Measurements from ENCODE around the gene MRPL33.
"Not testable (repeated sequence)": the region's sequence is repeated elsewhere in the genome, so short reads cannot be mapped to it uniquely, and the experiment has no call there.

Gene MRPL33

DNA sequence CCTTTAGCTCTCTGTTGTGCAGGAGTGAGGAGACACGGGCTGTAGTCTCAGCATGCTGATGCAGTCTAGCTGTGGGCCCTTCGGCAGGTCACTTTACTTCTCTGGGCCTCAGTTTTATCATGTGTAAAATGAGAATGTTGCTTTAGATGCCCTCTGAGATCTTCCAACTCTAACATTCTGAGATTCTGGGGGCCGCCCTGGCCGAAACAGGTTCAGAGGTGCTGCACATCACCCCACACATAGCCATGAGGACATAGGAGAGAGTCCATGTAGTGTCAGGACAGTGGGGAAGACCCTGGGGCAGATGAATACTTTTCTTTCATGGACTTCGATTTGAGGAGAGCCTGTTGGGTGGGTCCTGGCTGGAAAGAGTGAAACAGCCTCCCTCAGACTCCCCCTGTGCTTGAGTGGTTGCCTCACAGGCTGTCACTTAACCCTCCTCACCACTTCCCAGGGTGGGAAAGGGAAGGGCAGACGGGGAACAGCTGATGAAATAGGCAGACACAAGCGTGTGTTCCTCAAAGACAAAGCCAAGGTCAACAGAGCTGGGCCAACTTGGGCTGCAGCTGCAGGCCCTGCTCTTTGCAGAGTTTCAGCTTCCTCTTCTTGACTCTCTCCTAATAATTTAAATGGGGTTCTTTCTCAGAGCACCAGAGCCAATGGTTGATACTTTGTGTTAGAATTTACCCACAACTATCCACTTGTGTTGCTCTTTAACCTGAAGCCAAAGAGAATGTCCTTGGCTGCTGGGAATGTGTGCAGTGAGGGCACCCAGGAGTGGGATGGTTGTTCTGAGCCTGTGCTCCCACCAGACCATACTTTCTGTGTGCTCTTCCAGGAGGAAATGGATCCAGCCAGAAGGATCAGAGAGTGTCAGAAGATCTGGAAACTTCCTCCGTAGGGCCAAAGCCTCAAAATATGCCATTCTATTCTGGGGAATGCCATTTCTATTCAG lies 14.7 kb upstream of the MRPL33 start:
- H3K27ac ChIP-seq (ENCODE audit: low read length): no peak overlapping the region
- no peaks in the 10 kb centered on the region for H3K27me3 ChIP-seq (replicated peaks; ENCODE audit: insufficient read depth, low read length)
- H3K4me2 ChIP-seq (ENCODE audit: low read depth, low read length): no peak overlapping the region
- no peak overlapping the region for H3K9ac ChIP-seq (ENCODE audit: low read length)
- H3K9me3 ChIP-seq (replicated peaks; ENCODE audit: insufficient read depth, low read length): no peaks in the 10 kb centered on the region
- H3K4me1 ChIP-seq (ENCODE audit: low read length): no peaks in the 10 kb centered on the region
- H4K20me1 ChIP-seq (ENCODE audit: insufficient read depth, low read length): no peaks in the 10 kb centered on the region
- H3F3A ChIP-seq (ENCODE audit: insufficient read depth, low read length): no peaks in the 10 kb centered on the region
- no peak for TF ChIP-seq EZH2phosphoT487 (IDR thresholded peaks at IDR 0.05; ENCODE audit: low read length)
- no peak for TF ChIP-seq CTCF (IDR thresholded peaks at IDR 0.05; ENCODE audit: low read length)
- no peaks in the 10 kb centered on the region for H3K79me2 ChIP-seq (ENCODE audit: low read length)
- H3K36me3 ChIP-seq (replicated peaks; ENCODE audit: insufficient read depth, low read length): no peaks in the 10 kb centered on the region
- H3K4me3 ChIP-seq (ENCODE audit: low read length): no peak overlapping the region
- H2AFZ ChIP-seq (ENCODE audit: low read length): no peak overlapping the region
- H3K9me2 ChIP-seq (replicated peaks; ENCODE audit: insufficient read depth, low read length): no peaks in the 10 kb centered on the region
- DNase-seq: no peak

DNA sequence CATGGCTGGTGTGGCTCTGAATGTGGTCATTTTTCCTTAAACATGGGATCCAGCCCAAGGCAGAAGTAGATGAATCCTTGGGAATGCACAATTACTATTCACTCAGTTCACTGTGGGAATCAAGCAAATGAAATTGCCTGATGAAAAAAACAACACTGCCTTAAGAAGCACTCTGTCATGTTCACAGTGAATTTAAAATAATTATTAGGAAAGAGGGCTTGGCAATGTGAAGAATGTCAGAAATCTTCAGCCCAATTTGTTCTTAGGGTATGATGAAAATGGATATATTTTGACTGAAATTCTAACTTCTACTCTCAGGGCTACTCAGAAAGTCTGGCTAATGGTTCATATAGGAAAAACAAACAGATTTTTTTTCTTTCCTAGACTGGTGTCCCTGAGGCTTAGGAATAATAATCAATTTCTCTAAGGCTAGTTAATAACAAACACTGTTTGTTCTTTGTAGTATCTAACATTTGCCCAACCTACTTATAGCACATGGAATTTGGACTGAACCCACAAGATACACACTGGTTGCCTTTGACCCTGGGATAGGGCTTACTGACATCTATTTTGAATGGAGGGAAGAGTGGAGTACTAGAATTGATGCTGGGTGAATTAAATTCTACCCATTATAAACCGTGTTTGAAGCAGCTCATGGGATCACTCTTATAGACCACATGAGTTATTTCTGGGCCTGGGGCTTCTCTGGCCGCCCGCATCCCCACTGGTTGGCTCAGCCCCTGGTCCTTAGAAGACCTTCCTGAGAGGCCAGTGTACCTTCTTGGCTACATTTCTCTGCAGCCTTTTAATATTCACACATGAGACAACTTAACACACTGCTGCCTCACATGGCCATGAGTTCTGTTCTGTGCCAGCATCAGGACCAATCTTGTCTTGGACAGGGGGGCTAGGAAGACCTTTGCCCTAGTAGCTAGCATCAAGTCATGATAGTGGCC lies 8.3 kb upstream of the MRPL33 start:
- H3K4me1 ChIP-seq (ENCODE audit: low read length): no peaks in the 10 kb centered on the region
- no peak overlapping the region for H3K4me2 ChIP-seq (ENCODE audit: low read depth, low read length)
- H3K27ac ChIP-seq (ENCODE audit: low read length): no peak overlapping the region
- H3K79me2 ChIP-seq (ENCODE audit: low read length): no peaks in the 10 kb centered on the region
- no peaks in the 10 kb centered on the region for H4K20me1 ChIP-seq (ENCODE audit: insufficient read depth, low read length)
- DNase-seq: no peak
- TF ChIP-seq EZH2 (optimal IDR thresholded peaks at IDR 0.05; ENCODE audit: low read depth, low read length) (no peak), EZH2phosphoT487 (IDR thresholded peaks at IDR 0.05; ENCODE audit: low read length) (no peak), CTCF (IDR thresholded peaks at IDR 0.05; ENCODE audit: low read length) (no peak)
- no peak overlapping the region for H3K9ac ChIP-seq (ENCODE audit: low read length)
- H3F3A ChIP-seq (ENCODE audit: insufficient read depth, low read length): no peaks in the 10 kb centered on the region
- H3K9me2 ChIP-seq (replicated peaks; ENCODE audit: insufficient read depth, low read length): no peaks in the 10 kb centered on the region
- H2AFZ ChIP-seq (ENCODE audit: low read length): no peak overlapping the region
- H3K9me3 ChIP-seq (replicated peaks; ENCODE audit: insufficient read depth, low read length): no peaks in the 10 kb centered on the region
- H3K4me3 ChIP-seq (ENCODE audit: low read length): no peak overlapping the region
- H3K36me3 ChIP-seq (replicated peaks; ENCODE audit: insufficient read depth, low read length): no peaks in the 10 kb centered on the region
- 0 out of 2 replicates have a peak, but pooled peaks cover 2% of the 10 kb centered on the region for H3K27me3 ChIP-seq (replicated peaks; ENCODE audit: insufficient read depth, low read length)

DNA sequence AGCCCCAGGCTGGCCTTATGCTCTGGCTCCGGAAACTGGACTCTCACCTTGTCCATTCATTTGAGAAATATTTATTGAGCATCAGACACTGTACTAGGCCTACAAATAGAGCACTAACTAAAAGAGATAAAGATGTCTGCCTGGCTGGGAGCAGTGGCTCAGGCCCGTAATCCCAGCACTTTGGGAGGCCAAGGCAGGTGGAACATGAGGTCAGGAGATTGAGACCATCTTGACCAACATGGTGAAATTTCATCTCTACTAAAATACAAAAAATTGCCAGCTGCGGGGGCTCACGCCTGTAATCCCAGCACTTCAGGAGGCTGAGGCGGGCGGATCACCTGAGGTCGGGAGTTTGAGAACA lies 7.6 kb upstream of the MRPL33 start:
- no peaks in the 10 kb centered on the region for H3K9me3 ChIP-seq (replicated peaks; ENCODE audit: insufficient read depth, low read length)
- no peaks in the 10 kb centered on the region for H4K20me1 ChIP-seq (ENCODE audit: insufficient read depth, low read length)
- H3K27me3 ChIP-seq (replicated peaks; ENCODE audit: insufficient read depth, low read length): 0 out of 2 replicates have a peak, but pooled peaks cover 4% of the 10 kb centered on the region
- H2AFZ ChIP-seq (ENCODE audit: low read length): no peak overlapping the region
- H3K9ac ChIP-seq (ENCODE audit: low read length): no peak overlapping the region
- no peak overlapping the region for H3K4me3 ChIP-seq (ENCODE audit: low read length)
- no peaks in the 10 kb centered on the region for H3K4me1 ChIP-seq (ENCODE audit: low read length)
- DNase-seq: no peak
- no peaks in the 10 kb centered on the region for H3K36me3 ChIP-seq (replicated peaks; ENCODE audit: insufficient read depth, low read length)
- no peaks in the 10 kb centered on the region for H3K9me2 ChIP-seq (replicated peaks; ENCODE audit: insufficient read depth, low read length)
- H3K79me2 ChIP-seq (ENCODE audit: low read length): no peaks in the 10 kb centered on the region
- no peak for TF ChIP-seq EZH2phosphoT487 (IDR thresholded peaks at IDR 0.05; ENCODE audit: low read length)
- no peak for TF ChIP-seq EZH2 (optimal IDR thresholded peaks at IDR 0.05; ENCODE audit: low read depth, low read length)
- no peak for TF ChIP-seq CTCF (IDR thresholded peaks at IDR 0.05; ENCODE audit: low read length)
- H3F3A ChIP-seq (ENCODE audit: insufficient read depth, low read length): no peaks in the 10 kb centered on the region
- H3K4me2 ChIP-seq (ENCODE audit: low read depth, low read length): no peak overlapping the region
- H3K27ac ChIP-seq (ENCODE audit: low read length): no peak overlapping the region

GRCh38 chr2:27764526-27764925 lies 7.0 kb upstream of the MRPL33 start:
- H3F3A ChIP-seq (ENCODE audit: insufficient read depth, low read length); H3K9me3 ChIP-seq (replicated peaks; ENCODE audit: insufficient read depth, low read length): not testable (repeated sequence)

More at GRCh38 chr2:27764526-27764925, 7.0 kb upstream of the MRPL33 start:
- not testable (repeated sequence) for H4K20me1 ChIP-seq (ENCODE audit: insufficient read depth, low read length); H2AFZ ChIP-seq (ENCODE audit: low read length); H3K27me3 ChIP-seq (replicated peaks; ENCODE audit: insufficient read depth, low read length); H3K36me3 ChIP-seq (replicated peaks; ENCODE audit: insufficient read depth, low read length); H3K4me3 ChIP-seq (ENCODE audit: low read length); H3K79me2 ChIP-seq (ENCODE audit: low read length); H3K4me2 ChIP-seq (ENCODE audit: low read depth, low read length); H3K4me1 ChIP-seq (ENCODE audit: low read length); H3K9ac ChIP-seq (ENCODE audit: low read length); H3K9me2 ChIP-seq (replicated peaks; ENCODE audit: insufficient read depth, low read length); H3K27ac ChIP-seq (ENCODE audit: low read length); DNase-seq

Measured in MM.1S (cell line).